Nephron progenitor cell (in vitro differentiated cells): ENCODE results near the gene CEP131.

ENCODE experiments used
- DNase-seq: peaks from one replicate; pipeline ENCODE4 v3.0.0; 2021
- H3K27ac Mint-ChIP-seq: 2 replicates; pipeline ENCODE4 v1.8.0; 2021; ENCODE audit warnings: mild to moderate bottlenecking, moderate library complexity, mixed read lengths
- H3K27me3 Mint-ChIP-seq: 2 replicates; pipeline ENCODE4 v1.8.0; 2021; ENCODE audit warnings: mild to moderate bottlenecking, low read depth, mixed read lengths; ENCODE audit not compliant: poor library complexity
- H3K36me3 Mint-ChIP-seq: 2 replicates; pipeline ENCODE4 v1.8.0; 2021; ENCODE audit warnings: low read depth, mixed read lengths
- H3K4me1 Mint-ChIP-seq: 2 replicates; pipeline ENCODE4 v1.8.0; 2021; ENCODE audit warnings: mixed read lengths
- H3K4me3 Mint-ChIP-seq: 2 replicates; pipeline ENCODE4 v1.8.0; 2021; ENCODE audit warnings: mild to moderate bottlenecking, moderate library complexity, mixed read lengths
- H3K9me3 Mint-ChIP-seq: 2 replicates; pipeline ENCODE4 v1.8.0; 2021; ENCODE audit warnings: mild to moderate bottlenecking, moderate library complexity, mixed read lengths
- CTCF ChIP-seq: fragments of 200-600 bp; sonication (generic); IDR thresholded peaks from 2 replicates; pipeline ENCODE4 v1.5.0; 2021; ENCODE audit warnings: antibody characterized with exemption

CEP131 gene

GRCh38 chr17:81163051-81163695, 59.6 kb downstream of the CEP131 start:
- no peak overlapping the region for H3K4me3 Mint-ChIP-seq
- H3K9me3 Mint-ChIP-seq: no peaks in the 10 kb centered on the region
- no peak for DNase-seq
- no peaks in the 10 kb centered on the region for H3K27me3 Mint-ChIP-seq
- peaks cover 18% of the 10 kb centered on the region for H3K4me1 Mint-ChIP-seq
- H3K36me3 Mint-ChIP-seq: no peaks in the 10 kb centered on the region
- no peak overlapping the region for H3K27ac Mint-ChIP-seq
- no peak for TF ChIP-seq CTCF

- H3K9me3 Mint-ChIP-seq: no peaks in the 10 kb centered on the region
- no peaks in the 10 kb centered on the region for H3K27me3 Mint-ChIP-seq
- TF ChIP-seq CTCF: no peak
- no peak for DNase-seq
- no peak overlapping the region for H3K4me3 Mint-ChIP-seq
- no peaks in the 10 kb centered on the region for H3K36me3 Mint-ChIP-seq
- H3K4me1 Mint-ChIP-seq: peaks cover 18% of the 10 kb centered on the region
- H3K27ac Mint-ChIP-seq: no peak overlapping the region
Measured at GRCh38 chr17:81162491-81162890, 60.3 kb downstream of the CEP131 start.

GRCh38 chr17:81161972-81162371, 60.8 kb downstream of the CEP131 start:
- Mint-ChIP-seq H3K27ac (no peak overlapping the region), H3K4me3 (no peak overlapping the region), H3K27me3 (no peaks in the 10 kb centered on the region), H3K4me1 (peaks cover 13% of the 10 kb centered on the region), H3K36me3 (no peaks in the 10 kb centered on the region), H3K9me3 (no peaks in the 10 kb centered on the region)
- DNase-seq: no peak
- no peak for TF ChIP-seq CTCF

- Mint-ChIP-seq H3K4me1 (peaks cover 13% of the 10 kb centered on the region), H3K9me3 (no peaks in the 10 kb centered on the region), H3K4me3 (no peak overlapping the region), H3K27me3 (no peaks in the 10 kb centered on the region), H3K36me3 (no peaks in the 10 kb centered on the region), H3K27ac (no peak overlapping the region)
- DNase-seq: no peak
- TF ChIP-seq CTCF: no peak
Measured at GRCh38 chr17:81161536-81161935, 61.2 kb downstream of the CEP131 start.

GRCh38 chr17:81160747-81161453, 61.9 kb downstream of the CEP131 start:
- no peaks in the 10 kb centered on the region for H3K36me3 Mint-ChIP-seq
- no peak for TF ChIP-seq CTCF
- H3K4me1 Mint-ChIP-seq: peaks cover 13% of the 10 kb centered on the region
- no peak overlapping the region for H3K27ac Mint-ChIP-seq
- H3K9me3 Mint-ChIP-seq: no peaks in the 10 kb centered on the region
- no peak overlapping the region for H3K4me3 Mint-ChIP-seq
- no peak for DNase-seq
- no peaks in the 10 kb centered on the region for H3K27me3 Mint-ChIP-seq

- peaks cover 13% of the 10 kb centered on the region for H3K4me1 Mint-ChIP-seq
- H3K27ac Mint-ChIP-seq: no peak overlapping the region
- H3K4me3 Mint-ChIP-seq: no peak overlapping the region
- H3K9me3 Mint-ChIP-seq: no peaks in the 10 kb centered on the region
- peaks cover 5% of the 10 kb centered on the region for H3K27me3 Mint-ChIP-seq
- no peak for TF ChIP-seq CTCF
- DNase-seq: no peak
- H3K36me3 Mint-ChIP-seq: no peaks in the 10 kb centered on the region
Measured at GRCh38 chr17:81160306-81160705, 62.5 kb downstream of the CEP131 start.
